IPS-15b (cell line): Measurements from ENCODE around the gene ZNF768.
"Not testable (repeated sequence)": the region's sequence is repeated elsewhere in the genome, so short reads cannot be mapped to it uniquely, and the experiment has no call there.

Experiments used
- H3K27me3 ChIP-seq: one replicate; pipeline ENCODE4 v1.6.1; 2013; ENCODE audit warnings: low read length; ENCODE audit not compliant: control insufficient read depth, insufficient read depth
- H3K36me3 ChIP-seq: one replicate; pipeline ENCODE4 v1.6.1; 2013; ENCODE audit warnings: low read length; ENCODE audit not compliant: control insufficient read depth, insufficient read depth
- H3K4me1 ChIP-seq: one replicate; pipeline ENCODE4 v1.6.1; 2013; ENCODE audit warnings: mild to moderate bottlenecking, low read length; ENCODE audit not compliant: control insufficient read depth, insufficient read depth
- H3K4me3 ChIP-seq: one replicate; pipeline ENCODE4 v1.5.1; 2013; ENCODE audit warnings: low read depth, low read length
- H3K9ac ChIP-seq: one replicate; pipeline ENCODE4 v1.6.1; 2013; ENCODE audit warnings: low read depth, mild to moderate bottlenecking, low read length
- H3K9me3 ChIP-seq: one replicate; pipeline ENCODE4 v1.6.1; 2013; ENCODE audit warnings: mild to moderate bottlenecking, low read length; ENCODE audit not compliant: control insufficient read depth, insufficient read depth

ZNF768 gene

GRCh38 chr16:30552956-30553355 lies 26.6 kb upstream of the ZNF768 start:
- Histone ChIP-seq H3K27me3 (no peaks in the 10 kb centered on the region), H3K4me3 (no peak overlapping the region), H3K9ac (no peak overlapping the region), H3K4me1 (peaks cover 4% of the 10 kb centered on the region), H3K36me3 (peaks cover 15% of the 10 kb centered on the region), H3K9me3 (no peaks in the 10 kb centered on the region)

- H3K4me1 ChIP-seq, result peaks cover 7% of the 10 kb centered on the region
- H3K9me3 ChIP-seq, result no peaks in the 10 kb centered on the region
- H3K4me3 ChIP-seq, result no peak overlapping the region
- no peaks in the 10 kb centered on the region for H3K27me3 ChIP-seq
- H3K9ac ChIP-seq, result no peak overlapping the region
- peaks cover 15% of the 10 kb centered on the region for H3K36me3 ChIP-seq
Observed at GRCh38 chr16:30551781-30552180, 25.4 kb upstream of the ZNF768 start.

DNA sequence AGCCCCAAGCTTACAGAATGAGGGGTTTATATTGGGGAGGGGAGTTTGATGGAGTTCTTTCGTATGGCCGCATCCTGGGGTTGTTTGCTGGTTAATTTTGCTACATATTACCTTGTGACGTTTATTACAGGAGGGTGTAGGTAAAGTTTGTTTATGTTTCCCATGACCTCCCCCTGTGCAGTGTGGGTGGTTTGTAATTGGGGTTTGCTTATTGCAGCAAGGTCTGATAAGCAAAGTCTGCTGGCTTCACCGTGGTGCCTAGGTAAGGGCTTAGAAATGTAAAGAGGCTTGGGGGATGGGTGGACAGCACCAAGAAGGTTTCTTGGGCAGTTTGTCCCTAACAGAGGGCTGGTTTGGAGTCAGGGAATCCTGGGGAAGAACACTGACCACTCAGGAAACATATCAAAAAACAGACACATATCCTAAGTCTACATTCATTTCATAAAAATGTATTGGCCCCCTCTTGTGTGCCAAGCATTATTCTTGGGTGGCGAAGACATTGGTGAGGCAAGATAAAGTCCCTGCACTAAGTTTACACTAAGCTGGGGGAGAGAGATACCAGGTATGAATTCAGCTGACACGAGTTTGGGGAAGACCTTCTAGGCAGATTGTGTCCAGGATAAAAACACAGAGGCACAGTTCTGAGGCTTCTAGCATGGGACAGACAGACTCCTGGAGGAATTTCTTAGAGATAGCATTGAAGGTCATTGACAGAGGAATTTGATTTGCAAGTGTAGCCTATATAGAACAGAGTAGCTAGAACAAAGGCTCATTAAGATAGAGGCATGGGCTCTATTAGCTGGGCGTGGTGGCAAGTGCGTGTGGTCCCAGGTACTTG lies 22.3 kb upstream of the ZNF768 start:
- Histone ChIP-seq H3K9me3 (no peaks in the 10 kb centered on the region), H3K27me3 (no peaks in the 10 kb centered on the region), H3K9ac (no peak overlapping the region), H3K4me3 (peak overlapping the region; percentile 10), H3K36me3 (no peaks in the 10 kb centered on the region), H3K4me1 (peaks cover 7% of the 10 kb centered on the region)

- no peaks in the 10 kb centered on the region for H3K36me3 ChIP-seq
- H3K27me3 ChIP-seq, result no peaks in the 10 kb centered on the region
- peaks cover 14% of the 10 kb centered on the region for H3K4me1 ChIP-seq
- H3K4me3 ChIP-seq, result no peak overlapping the region
- no peak overlapping the region for H3K9ac ChIP-seq
- H3K9me3 ChIP-seq, result no peaks in the 10 kb centered on the region
Observed at GRCh38 chr16:30546115-30546514, 19.7 kb upstream of the ZNF768 start.

- peaks cover 10% of the 10 kb centered on the region for H3K4me1 ChIP-seq
Observed at GRCh38 chr16:30543067-30543466, 16.7 kb upstream of the ZNF768 start.

DNA sequence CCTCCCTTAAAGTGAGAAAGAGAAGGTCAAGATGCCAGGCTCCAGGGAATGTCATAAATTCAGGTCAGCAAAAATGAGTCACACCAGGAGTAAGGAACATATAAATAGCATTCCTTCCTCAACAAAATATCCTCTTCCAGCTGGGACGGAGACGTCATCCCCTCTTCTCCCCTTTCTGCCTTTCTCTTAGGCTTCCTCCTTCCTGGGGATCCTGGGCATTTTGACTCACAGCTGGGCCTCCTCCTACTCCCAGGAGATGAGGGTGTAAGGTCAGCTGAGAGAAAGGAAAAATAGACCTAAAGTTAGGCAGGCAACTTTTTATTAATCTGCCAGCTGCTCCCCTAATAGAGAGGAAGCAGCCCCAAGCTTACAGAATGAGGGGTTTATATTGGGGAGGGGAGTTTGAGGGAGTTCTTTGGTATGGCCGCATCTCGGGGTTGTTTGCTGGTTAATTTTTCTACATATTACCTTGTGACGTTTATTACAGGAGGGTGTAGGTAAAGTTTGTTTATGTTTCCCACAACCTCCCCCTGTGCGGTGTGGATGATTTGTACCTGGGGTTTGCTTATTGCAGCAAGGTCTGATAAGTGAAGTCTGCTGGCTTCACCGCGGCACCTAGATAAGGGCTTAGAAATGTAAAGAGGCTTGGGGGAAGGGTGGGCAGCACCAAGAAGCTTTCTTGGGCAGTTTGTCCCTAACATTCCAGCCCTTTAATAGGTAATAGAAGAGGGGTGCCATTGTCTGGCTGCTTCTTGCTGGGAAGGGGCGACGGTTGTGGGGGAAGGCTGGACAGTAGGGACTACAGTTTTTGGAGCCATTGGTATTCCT lies 15.3 kb upstream of the ZNF768 start:
- Histone ChIP-seq H3K27me3 (no peaks in the 10 kb centered on the region), H3K4me3 (no peak overlapping the region), H3K9me3 (no peaks in the 10 kb centered on the region), H3K4me1 (peaks cover 7% of the 10 kb centered on the region), H3K9ac (no peak overlapping the region), H3K36me3 (no peaks in the 10 kb centered on the region)

More at GRCh38 chr16:30543067-30543466, 16.7 kb upstream of the ZNF768 start:
- no peaks in the 10 kb centered on the region for H3K36me3 ChIP-seq
- H3K9ac ChIP-seq, result no peak overlapping the region
- no peak overlapping the region for H3K4me3 ChIP-seq
- no peaks in the 10 kb centered on the region for H3K27me3 ChIP-seq
- no peaks in the 10 kb centered on the region for H3K9me3 ChIP-seq

- not testable (repeated sequence) for H3K36me3 ChIP-seq, H3K4me1 ChIP-seq, H3K4me3 ChIP-seq, H3K9me3 ChIP-seq, H3K27me3 ChIP-seq, H3K9ac ChIP-seq
Observed at GRCh38 chr16:30540916-30541464, 14.6 kb upstream of the ZNF768 start.

GRCh38 chr16:30539986-30540526 lies 13.7 kb upstream of the ZNF768 start:
- not testable (repeated sequence) for H3K4me3 ChIP-seq, H3K9ac ChIP-seq, H3K9me3 ChIP-seq, H3K27me3 ChIP-seq, H3K36me3 ChIP-seq
- peaks cover 13% of the 10 kb centered on the region for H3K4me1 ChIP-seq

DNA sequence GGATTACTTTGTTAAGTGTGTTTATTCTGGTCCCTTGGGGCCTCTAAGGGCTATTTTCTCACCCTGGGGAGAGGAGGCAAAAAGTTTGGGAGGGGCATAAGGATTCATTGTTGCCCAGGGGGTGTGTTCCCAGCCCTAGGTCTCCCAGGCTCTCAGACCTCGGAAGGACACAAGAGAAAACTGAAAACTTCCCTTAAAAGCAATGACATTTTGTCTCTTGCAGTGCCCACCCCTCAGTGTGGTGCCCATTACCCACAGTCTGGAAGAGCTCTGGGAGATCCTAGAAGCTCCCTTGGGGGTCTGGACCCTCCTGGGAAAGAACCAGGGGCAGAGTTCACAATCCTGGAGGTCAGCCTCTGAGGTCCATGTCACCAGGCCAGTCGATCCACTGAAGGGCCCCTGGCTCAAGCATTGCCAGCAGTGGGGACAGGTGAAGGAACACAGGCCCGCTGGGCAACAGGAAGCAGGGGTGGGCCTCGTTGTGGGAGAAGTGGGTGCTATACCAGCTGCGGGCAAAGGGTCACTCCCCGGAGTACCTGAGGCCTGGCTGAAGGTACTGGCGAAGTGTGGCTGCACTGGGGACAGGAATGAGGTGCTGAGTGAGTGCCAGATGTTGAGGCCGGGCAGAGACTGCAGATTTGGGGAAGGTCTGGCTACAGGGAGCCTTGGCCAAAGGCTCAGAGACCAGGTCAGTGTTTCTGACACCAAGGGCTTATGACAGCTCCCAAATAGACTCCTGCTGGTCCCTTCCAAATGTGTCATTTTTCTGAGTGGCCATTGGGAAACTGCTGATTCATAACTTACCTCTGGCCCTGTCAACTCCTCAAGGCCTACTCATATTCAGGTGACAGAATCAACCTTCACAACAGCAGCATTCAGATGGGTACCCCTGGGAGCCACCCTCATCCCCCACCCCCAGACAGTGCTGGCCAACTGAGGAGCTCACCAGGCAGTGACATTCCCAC lies 12.9 kb upstream of the ZNF768 start:
- H3K4me1 ChIP-seq, result peaks cover 13% of the 10 kb centered on the region
- no peak overlapping the region for H3K9ac ChIP-seq
- H3K4me3 ChIP-seq, result no peak overlapping the region
- H3K36me3 ChIP-seq, result no peaks in the 10 kb centered on the region
- H3K27me3 ChIP-seq, result no peaks in the 10 kb centered on the region
- no peaks in the 10 kb centered on the region for H3K9me3 ChIP-seq

- H3K4me3 ChIP-seq, result peak overlapping the region; percentile 58
- not testable (repeated sequence) for H3K27me3 ChIP-seq, H3K36me3 ChIP-seq, H3K9me3 ChIP-seq, H3K9ac ChIP-seq, H3K4me1 ChIP-seq
Observed at GRCh38 chr16:30536391-30537024, 10.1 kb upstream of the ZNF768 start.
